HuH-7.5 (cell line): ENCODE measurements around the gene KNSTRN.

Experiments
- DNase-seq: peaks from one replicate; pipeline ENCODE4 v3.0.0; 2011; ENCODE audit warnings: low spot score

Gene KNSTRN

DNA sequence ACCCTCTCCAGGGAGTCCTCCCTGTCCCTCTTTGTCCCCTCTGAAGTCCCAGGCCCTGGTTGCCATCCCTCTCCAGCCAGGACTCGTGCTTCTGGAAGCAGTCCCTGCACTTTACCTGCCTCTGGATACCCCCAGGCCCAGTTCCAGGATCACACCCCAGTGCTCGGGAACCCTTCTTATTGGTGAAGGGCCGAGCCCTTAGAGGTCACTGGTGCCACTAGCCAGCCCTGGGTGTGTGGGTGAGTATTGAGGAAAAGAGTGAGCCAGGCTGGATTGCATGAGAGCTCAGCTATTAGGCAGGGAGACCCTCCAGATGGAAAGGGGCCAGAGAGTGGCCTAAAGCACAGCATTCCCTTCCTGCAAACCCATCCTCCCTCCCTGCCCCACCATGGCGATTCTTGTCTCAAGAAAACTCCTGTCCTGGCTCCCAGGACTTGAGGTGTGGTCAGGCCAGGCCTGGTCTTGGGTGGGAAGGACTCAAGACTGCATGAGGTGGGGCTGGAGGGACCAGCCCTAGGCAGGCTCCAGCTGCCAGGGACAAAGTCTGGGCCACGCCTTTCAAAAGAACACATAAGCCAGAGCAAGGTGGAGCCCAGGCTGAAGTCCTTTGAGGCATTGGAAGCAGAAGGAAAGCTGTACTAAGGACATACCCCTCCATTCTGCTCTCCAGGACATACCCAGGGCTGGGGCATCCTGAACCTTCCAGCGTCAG, 36.5 kb upstream of the KNSTRN start:
- DNase-seq: no peak

DNA sequence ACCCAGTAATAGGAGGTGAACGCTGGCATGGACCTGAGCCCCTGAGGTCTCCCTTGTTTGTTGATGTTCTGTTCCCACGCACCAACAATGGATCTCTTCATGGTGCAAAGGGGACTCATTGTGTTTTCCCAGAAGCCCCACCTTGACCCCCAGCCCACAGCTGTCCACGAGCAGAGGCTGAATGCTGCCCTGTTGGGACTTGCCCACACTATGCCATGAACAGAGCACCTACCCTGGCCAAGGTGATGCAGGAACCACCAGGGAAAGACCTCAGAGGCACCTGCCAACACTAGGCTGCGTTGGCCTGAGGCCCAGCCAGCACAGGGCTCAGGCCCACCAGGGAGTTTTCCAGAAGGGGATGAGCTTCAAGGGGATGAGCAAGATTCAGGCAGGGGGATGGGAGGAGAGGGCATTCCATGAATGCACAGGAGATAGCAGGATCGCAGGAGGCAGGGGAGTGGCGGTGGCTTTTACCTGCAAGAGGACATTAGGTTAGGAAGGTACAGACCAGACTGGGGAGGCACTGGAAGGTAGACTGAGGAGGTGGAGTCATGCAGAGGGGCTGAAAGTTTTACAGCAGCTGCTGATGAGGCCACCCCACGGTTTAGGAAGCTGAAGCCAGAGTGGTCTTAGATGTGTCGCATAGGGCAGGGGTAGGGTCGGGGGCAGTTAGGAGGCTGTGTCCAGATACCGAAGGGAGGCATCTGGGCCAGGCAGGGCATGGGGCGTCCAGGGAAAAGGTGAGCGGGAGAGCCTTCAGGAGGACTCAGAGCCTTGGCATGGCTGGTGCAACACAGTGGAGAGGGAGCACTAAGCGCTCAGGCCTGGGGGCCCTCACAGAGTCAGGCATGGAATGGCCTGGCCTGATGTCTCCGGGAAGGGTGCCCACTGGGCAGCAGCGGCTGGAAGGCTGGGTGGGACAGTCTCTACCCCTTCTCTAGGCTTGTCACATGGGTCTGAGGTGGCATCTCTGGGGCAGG, 35.7 kb upstream of the KNSTRN start:
- DNase-seq: no peak

DNA sequence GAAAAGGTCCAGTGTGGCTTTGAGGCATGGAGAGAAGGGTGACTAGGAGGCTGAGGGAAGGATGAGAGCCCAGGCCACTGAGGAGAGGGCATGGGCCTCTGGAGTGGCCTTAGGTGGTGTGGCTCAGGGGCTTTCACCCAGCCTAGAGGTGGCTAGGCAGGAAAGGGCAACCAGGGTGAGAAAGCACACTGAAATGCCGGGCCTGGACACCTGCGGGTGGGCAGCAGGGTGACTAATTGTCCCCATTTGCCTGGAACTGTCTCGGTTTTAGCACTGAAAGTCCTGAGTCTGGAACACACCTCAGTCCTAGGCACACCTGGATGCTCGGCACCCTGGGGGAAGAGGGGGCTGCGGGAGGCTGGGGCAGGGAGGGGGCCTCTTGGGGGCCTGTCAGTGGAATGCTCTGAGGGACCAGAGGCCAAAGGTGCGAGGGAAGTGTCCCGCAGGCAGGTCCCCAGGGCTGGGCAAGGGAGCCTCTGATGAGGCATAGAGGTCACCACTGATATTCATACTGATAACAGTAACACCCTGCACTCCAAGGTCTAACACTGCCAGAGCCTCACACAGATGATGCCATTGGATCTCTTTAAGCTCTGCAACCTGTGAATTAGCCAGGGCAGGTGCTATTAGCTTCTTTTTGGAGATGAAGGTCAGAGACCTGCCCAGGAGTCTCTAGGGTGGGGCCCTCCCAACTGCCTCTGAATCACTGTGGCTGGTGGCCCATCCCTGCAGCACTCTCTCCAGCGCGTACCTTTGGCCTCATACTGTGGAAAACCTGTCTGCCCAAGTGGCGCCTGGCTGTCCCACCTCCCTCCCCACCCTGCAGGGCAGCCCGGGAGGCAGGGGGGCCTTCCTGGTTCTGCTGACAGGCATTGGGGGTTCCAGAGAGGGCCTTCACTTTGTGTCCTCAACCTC, 34.7 kb upstream of the KNSTRN start:
- DNase-seq: no peak

DNA sequence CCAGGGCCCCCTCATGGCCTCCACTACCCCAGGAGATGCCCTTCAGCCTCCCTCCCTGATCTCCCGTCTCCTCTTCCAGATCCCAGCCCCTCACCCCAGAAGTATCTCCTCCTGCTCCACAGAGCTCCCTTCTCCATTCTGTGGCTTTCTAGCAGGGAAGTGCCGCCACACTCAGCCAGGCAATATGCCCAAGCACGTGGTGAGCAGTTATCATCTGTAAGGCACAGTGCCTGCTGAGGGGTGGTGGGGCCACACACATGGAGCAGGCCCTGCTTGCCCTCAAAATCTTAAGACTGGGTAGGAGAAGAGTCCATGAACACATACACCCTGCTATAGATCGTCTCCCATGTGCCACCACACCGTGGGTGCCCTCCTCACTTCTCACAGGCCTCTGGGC, 34.0 kb upstream of the KNSTRN start:
- DNase-seq: no peak

DNA sequence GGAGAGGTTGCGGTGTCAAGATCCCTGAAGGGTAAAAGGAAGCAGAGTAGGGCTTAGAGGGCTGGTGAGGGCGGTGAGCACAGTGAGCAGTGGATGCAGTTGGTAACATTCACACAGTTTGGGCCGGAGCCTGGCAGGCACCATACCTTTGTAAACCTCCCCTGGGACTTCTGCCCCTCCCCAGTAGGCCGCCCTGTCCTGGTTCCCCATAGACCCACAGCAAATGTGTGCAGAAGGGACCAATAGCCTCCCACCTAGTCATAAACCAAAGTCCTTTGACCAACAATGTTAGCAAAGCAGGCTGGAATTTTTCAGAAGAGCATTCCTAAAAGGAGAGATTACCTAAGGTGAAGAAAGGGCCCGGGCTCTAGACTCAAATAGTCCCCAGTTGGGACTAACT, 33.4 kb upstream of the KNSTRN start:
- no peak for DNase-seq

DNA sequence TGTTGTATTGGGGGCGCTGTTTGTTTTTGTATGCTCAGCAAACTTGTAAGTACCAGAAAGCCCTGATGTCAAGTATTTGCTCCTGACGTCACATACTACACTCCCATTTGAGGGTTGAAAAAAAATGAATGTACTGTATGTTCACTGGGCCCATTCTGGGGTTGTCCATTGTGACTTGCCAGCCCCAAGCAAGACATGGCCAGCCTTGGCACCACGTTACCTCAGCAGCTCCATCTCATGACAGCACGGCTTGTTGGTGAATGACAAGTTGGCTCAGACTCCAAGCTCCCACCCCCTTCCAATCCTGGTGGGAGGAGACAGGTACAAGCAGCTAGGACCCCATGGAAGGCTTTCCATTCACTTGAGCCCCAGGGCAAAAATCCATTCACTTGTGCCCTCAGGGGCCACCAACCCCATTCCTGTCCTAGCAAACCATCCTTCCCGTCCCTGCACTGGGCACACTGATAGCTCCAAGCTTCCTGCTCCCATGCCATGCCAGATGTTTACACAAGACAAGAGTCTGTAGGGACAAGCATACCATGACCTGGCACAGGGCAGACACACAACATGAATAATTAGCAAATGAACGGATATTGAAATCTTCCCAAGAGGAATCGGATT, 30.1 kb upstream of the KNSTRN start:
- DNase-seq: no peak

DNA sequence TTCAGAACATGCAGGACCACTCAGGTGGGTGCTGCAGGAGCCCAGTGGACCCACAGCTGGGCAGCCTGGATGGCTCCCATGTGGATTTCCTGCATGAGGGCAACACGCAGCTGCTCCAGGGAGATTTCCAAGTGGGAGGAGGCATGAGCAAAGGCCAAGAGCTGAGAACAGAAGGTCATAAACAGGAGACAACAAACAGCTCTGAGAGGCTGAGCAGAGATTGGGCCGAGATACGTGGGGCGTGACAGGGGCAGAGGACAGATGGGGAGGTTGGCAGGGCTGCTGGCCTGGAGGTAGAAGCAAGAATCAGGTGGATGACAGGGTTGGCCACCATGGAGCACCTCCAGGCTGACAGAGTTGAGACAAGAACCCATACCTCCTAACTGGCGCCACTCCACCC, 28.8 kb upstream of the KNSTRN start:
- peak; percentile 49 for DNase-seq

DNA sequence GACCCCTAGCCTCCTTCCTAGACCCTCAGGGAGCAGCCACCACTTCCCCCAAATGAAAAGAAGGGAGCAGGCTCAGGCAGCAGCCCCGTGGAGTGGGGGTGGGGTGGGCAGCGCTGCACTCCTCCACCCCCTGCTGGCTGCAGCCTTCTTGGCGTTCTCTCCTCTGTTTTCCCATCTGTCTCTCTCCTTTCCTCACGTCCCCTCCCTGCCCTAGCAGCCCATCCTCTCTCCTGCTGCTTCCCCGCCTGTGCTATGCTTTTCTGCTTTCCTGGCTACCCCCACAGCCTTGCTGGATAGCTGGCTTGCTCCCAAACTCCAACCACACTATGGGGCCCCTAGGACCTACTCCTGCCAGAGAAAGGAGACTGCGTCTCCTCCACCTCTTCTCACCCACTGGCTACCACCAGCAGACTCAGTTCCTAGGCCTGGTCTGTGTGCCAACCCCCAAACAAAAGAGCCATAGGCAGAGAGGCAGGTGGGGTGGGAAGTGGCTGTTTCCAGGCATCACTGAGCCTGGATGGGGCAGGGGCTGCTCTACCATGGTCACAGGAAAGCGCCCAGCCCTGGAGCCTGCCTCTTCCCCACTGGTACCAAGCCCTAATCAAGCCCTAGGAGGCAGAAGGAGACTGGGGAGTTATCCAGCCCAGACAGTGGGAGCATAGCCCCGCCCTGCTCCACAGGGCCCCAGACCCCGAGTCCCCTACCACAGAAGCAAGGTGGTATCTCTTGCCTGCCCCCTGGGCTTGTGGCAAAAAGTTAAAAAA, 27.9 kb upstream of the KNSTRN start:
- peak; percentile 86 for DNase-seq

DNA sequence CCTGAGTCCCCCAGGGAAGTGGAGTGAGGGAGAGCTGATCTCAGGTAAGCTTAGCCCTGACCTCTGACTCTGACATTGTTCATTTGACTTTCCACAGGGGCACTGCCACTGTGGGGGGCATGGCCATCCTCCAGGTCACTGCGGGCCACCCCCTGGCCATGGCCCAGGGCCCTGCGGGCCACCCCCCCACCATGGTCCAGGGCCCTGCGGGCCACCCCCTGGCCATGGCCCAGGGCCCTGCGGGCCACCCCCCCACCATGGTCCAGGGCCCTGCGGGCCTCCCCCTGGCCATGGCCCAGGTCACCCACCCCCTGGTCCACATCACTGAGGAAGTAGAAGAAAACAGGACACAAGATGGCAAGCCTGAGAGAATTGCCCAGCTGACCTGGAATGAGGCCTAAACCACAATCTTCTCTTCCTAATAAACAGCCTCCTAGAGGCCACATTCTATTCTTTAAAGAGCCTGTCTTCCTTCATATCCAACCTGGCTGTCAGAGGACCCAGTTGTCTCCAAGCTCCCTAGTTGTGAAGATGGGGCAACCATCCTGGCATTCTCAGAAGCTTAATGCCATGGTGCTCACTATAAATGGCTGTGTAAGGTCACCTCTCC, 26.4 kb upstream of the KNSTRN start:
- no peak for DNase-seq

DNA sequence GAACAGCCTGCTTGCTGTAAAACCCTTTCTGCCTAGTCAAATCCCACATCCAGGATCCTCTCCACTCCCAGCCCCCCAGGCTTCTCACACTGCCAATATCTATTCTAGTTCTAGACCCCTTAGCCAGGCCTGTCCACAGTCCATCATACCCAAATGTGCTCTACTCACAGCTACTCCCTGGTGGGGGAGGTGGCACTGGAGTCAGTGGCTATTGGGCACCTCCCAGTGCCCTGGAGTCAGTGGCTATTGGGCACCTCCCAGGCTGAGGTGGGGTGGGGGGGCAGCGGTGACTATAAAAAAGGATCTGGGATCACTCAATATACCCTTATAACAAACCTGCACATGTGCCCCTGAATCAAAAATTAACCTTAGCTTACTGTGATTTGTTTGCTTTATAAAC, 25.3 kb upstream of the KNSTRN start:
- no peak for DNase-seq

DNA sequence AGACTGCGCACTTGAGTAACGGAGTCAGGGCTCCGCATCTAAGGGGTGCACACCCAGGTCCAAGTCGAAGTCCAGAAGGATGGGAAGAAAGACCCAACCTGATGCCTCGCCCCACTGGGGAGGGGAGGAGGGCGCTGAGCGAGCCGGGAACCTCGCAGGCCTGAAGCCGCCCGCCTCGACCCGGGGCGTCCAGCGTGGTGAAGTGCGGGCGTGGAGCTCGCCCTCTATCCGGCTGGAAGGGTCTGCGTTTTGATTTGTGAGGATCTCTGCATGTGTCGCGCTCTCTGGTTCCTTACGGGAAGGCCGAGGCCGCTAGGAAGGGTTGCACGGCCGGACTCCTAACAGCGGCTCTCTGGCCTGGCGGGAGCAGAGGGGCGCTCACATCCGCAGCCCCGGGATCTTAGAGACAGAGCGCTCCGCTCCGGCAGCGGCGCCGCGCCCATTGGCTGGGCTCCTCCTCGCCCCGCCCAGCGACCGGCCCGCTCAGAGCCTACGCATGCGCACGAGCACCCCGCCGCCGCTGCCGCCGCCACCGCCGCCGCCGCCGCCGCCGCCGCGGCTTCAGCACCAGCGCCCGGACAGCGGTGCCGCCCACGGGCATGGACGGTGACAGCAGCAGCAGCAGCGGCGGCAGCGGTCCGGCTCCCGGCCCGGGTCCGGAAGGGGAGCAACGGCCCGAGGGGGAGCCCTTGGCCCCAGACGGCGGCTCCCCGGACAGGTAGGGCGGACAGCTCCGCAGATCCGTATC, 24.6 kb upstream of the KNSTRN start, which contains the start of gene DISP2:
Gene DISP2 (plus strand): TSS at position 497 of the 748 bp plus-strand sequence. CDS start 103 bp downstream, at position 600.
- DNase-seq: peak; percentile 98

DNA sequence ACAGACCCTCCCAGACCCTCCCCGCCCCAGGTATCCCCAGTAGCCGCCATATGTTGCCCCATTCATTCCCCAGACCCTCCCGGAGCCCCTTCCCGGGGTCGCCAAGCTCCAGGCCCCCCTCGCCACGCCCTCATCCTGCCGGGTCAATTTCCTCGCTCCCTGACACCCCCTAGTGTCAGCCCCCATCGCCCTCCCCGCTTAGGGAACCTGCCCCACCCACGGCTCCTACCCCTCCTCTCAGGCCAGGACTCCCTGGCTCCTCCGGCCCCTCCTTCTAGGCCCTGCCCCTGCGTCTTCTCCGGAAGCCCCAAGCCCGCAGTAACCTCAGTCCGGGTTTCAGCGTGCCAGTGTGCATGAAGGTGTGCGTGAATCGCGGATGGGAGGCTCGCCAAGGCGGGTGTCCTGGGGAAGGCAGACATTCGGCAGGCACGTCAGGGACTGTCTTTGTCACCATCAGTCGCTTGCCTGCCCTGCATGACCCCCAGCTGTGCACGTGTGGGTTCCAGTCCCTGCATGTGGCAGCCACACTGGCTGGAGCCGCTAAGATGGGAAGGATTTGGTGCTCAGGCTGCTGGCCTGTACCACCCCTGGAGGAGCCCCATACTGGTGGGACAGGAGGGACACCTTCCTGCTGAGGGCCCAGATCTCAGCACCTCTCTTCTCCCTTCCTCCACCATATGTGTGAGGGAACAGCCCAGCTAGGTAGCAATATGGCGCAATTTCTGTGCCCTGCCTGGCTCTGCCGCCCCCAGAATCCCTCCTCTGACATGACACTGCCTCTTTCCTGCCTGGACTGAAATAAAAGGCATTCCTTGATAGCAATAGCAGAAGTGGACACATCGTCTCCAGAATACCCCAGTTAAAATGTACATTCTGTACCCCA, 23.8 kb upstream of the KNSTRN start:
- no peak for DNase-seq

DNA sequence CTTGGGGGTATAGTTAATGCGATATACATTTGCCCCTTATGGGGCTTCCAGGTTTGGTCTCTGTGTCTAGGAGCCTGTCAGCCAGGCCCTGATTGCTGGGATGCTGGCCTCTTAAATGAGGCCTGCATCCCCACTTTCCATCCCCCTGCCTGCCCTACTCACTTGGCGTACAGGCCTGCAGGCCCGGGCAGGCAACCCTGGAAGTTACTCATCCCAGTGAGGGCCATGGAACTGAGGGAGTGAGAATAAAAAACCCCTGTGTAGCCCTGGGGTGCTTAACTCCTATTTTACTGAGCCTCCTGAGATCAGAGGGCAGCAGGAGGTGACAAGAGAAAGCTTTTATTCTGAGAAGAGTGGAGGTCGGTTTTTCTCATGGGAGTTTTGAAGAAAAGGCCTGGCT, 22.5 kb upstream of the KNSTRN start:
- no peak for DNase-seq

DNA sequence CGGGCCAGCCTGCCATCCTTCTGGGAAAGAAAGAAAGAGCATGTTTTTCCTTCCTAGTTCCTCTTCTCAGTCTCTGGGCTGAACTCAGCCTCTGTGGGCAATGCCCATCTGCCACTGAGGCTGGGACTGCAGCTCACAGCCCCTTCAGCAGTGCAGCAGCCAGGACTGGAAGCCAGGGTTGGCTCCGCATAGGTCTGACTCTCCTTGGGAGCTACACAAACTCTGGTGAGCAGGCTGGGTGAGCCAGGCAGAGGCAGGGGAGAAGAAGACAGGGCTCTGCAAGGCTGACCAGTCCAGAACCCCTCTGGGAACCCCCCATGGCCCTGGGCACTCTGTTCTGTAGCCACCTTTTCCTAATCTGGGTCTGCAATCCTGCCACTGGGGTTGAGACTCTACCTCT, 20.9 kb upstream of the KNSTRN start:
- DNase-seq: no peak

DNA sequence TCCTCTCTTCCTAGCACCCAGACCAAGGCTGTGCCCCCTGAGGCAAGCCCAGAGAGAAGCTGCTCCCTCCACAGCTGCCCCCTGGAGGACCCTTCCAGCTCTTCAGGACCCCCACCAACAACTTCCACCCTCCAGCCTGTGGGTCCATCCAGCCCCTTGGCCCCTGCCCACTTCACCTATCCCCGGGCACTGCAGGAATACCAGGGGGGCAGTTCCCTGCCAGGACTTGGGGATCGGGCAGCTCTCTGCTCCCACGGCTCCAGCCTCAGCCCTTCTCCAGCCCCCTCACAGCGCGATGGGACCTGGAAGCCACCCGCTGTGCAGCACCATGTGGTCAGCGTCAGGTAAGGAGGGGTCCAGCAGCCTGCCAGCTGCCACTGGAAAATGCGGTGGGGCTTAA, 18.9 kb upstream of the KNSTRN start:
- no peak for DNase-seq

DNA sequence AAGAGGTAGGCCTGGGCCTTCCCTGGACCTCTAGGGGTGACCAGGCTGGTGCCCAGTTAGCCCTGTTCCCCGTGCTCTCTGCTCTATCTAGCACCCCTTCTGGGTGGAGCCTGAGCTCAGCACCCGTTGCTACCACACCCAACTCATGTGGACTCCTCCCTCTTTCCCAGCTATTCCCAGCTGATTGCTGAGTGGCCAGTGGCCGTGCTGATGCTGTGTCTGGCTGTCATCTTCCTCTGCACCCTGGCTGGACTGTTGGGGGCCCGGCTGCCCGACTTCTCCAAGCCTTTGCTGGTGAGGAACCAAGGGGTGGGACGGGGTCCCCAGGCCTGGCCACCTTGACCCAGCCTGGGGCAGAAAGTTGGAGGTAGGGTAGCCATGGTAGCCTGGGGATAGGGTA, 18.3 kb upstream of the KNSTRN start:
- no peak for DNase-seq

DNA sequence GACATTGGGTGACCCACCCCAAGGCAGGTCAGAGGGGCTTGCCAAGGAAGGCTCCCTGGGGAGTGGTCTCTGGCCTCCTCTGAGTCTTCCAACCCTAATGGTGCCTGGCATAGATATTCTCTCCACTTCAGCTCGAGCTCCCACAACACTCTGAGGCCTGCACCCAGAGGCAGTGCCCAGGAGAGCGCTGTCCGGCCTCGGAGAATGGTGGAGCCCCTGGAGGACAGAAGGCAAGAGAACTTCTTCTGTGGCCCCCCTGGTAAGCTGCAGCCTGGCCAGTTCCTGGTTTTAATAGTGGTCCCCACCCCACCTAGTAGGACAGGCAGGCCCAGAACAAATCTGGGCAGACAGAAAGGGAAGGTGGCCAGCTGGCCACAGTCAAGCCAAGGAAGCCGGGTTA, 17.5 kb upstream of the KNSTRN start:
- DNase-seq: no peak

DNA sequence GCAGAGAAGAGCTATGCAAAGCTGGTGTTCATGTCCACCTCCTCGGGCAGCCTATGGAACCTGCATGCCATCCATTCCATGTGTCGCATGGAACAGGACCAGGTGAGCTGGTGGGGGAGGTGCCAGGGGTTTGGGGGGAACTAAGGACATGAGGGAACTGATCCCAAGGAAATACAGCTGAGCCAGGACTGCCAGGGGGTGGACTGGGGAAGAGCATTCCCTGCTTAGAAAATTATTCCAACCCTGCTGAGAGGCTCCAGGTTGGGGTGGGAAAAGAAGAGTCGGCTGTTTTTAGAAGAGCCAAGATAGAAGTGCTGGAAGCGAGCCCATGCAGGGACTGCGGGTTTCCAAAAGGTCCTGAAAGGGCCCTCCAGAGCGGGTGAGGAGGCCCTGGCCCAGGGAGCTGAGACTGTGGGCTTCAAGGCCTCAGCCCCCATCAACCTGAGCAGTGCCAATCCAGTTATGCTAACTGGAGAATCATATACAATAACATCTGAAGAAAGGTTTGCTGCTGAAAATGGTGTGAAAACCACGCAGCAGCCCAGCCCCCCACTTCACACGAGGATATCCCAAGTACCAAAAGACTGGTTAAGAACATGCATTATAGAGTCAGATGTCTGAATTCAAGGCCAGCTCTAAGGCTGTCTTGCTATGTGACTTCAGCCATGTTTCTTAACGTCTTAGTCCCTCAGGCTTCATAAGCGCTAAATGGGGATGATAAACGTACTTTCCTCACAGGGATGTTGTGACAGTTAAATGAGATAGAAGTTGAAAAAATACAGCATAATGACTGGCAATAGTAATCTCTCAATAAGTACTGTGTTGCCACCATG, 16.7 kb upstream of the KNSTRN start:
- DNase-seq: no peak
